Tibial nerve (tissue), 3 donors: ENCODE results near the gene CSNK1G1.

Source experiments
- CTCF ChIP-seq, 5 experiments: fragments of 200-600 bp in 3 of 5; fragments of 450-650 bp in 2 of 5; sonication (generic) in 3 of 5; IDR thresholded peaks; one replicate each; pipeline ENCODE4 v1.5.1; 2016 to 2019; ENCODE audit warnings: antibody characterized with exemption in 5 of 5, mild to moderate bottlenecking in 3 of 5, moderate library complexity in 2 of 5
- POLR2A ChIP-seq, 2 donors: fragments of 450-650 bp; IDR thresholded peaks; one replicate each; pipeline ENCODE4 v1.6.1; 2017; ENCODE audit warnings: antibody characterized with exemption in 2 of 2, mild to moderate bottlenecking in 2 of 2, moderate library complexity in 2 of 2

GRCh38 chr15:64191971-64192830 is 163.8 kb downstream of the CSNK1G1 start:
- no peak for TF ChIP-seq POLR2A (IDR thresholded peaks at IDR 0.05)
- TF ChIP-seq CTCF (IDR thresholded peaks at IDR 0.05) = no peak
